CD4-positive, CD25-positive, alpha-beta regulatory T cell (primary cell): ENCODE results near the gene SLC30A9. TPM values are rescaled to one million over a fixed set of nuclear protein-coding genes. Genes with fewer than 3 reads are reported as not detected.

Source experiments
- ATAC-seq, 2 donors: fragments of 150-1000 bp; cut with Tn5 transposase; one replicate each; pipeline ENCODE4 v1.10.0; 2021; ENCODE audit warnings: low read depth in 2 of 2, moderate number of reproducible peaks in 2 of 2, moderate library complexity in 1 of 2
- DNase-seq, 3 donors: peaks; one replicate each; pipeline versions ENCODE4 v3.0.0 to v3.0.0-alpha.2; 2012 to 2022; ENCODE audit warnings: mixed read lengths in 1 of 3
- H3K27ac ChIP-seq: one replicate; pipeline ENCODE4 v1.7.0; 2013; ENCODE audit warnings: mild to moderate bottlenecking, low read length; ENCODE audit not compliant: insufficient read depth, poor library complexity, severe bottlenecking
- H3K27me3 ChIP-seq: one replicate; pipeline ENCODE4 v1.7.0; 2013; ENCODE audit warnings: low read length; ENCODE audit not compliant: control insufficient read depth, insufficient read depth
- H3K36me3 ChIP-seq: one replicate; pipeline ENCODE4 v1.7.0; 2013; ENCODE audit warnings: mild to moderate bottlenecking, low read length, moderate library complexity; ENCODE audit not compliant: control insufficient read depth, insufficient read depth
- H3K4me1 ChIP-seq: 2 replicates; pipeline ENCODE4 v1.7.0; 2013; ENCODE audit warnings: mild to moderate bottlenecking, low read length; ENCODE audit not compliant: insufficient read depth, control insufficient read depth, poor library complexity, severe bottlenecking
- H3K4me3 ChIP-seq: one replicate; pipeline ENCODE4 v1.7.0; 2013; ENCODE audit warnings: low read depth, mild to moderate bottlenecking, low read length, moderate library complexity
- H3K9me3 ChIP-seq, 2 experiments: 1 replicate in 1 of 2; 2 replicates in 1 of 2; pipeline ENCODE4 v1.7.0; 2013; ENCODE audit warnings: low read length in 2 of 2, mild to moderate bottlenecking in 1 of 2, moderate library complexity in 1 of 2; ENCODE audit not compliant: control insufficient read depth in 2 of 2
- H3K27ac Mint-ChIP-seq, 3 donors: one replicate each; pipeline ENCODE4 v1.8.0; 2020 to 2022; ENCODE audit warnings: mild to moderate bottlenecking in 3 of 3, mixed read lengths in 3 of 3, moderate library complexity in 2 of 3
- H3K27me3 Mint-ChIP-seq: one replicate; pipeline ENCODE4 v1.8.0; 2022; ENCODE audit warnings: mild to moderate bottlenecking, mixed read lengths
- H3K36me3 Mint-ChIP-seq: one replicate; pipeline ENCODE4 v1.8.0; 2020; ENCODE audit warnings: mixed read lengths
- H3K4me1 Mint-ChIP-seq, 4 donors: one replicate each; pipeline ENCODE4 v1.8.0; 2020 to 2022; ENCODE audit warnings: mixed read lengths in 4 of 4, mild to moderate bottlenecking in 1 of 4
- H3K4me3 Mint-ChIP-seq, 4 donors: one replicate each; pipeline ENCODE4 v1.8.0; 2020 to 2022; ENCODE audit warnings: mild to moderate bottlenecking in 4 of 4, mixed read lengths in 4 of 4, moderate library complexity in 3 of 4
- H3K9me3 Mint-ChIP-seq, 7 donors: one replicate each; pipeline ENCODE4 v1.8.0; 2020 to 2022; ENCODE audit warnings: mixed read lengths in 7 of 7, mild to moderate bottlenecking in 3 of 7, moderate library complexity in 2 of 7
- polyA plus RNA-seq, 4 donors: library from polyadenylated mRNA; unstranded; fragments of 300-500 nt; fragmentation: Illumina TruSeq; gene quantifications; one replicate each; pipeline ENCODE4 v1.2.3, GENCODE V29; 2021
- total RNA-seq: library from RNA; stranded (reverse); gene quantifications from one replicate; pipeline ENCODE4 v1.2.3, GENCODE V29; 2022

The SLC30A9 gene
- total and polyA plus RNA-seq, 5 donors from 2014 or later: 24.5 to 58.5 (median 44.7) TPM

DNA sequence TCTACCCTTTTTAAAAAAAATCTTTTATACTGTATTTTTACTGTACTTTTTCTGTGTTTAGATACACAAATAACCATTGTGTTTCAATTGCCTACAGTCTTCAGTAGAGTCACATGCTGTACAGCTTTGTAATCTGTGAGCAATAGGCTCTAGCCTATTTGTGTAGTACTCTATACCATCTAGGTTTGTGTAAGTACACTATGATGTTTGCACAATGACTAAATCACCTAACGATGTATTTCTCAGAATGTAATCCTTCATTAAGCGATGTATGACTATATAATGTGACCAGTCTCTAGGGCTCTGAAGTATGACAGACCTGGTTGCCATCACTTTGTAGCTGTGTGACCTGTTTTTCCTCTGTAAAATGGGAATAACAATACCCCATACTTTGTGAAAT lies 22.9 kb upstream of the SLC30A9 start:
- H3K27me3 Mint-ChIP-seq: no peaks in the 10 kb centered on the region
- H3K4me3 Mint-ChIP-seq: no peak overlapping the region
- DNase-seq: no peak
- no peaks in the 10 kb centered on the region for H3K36me3 ChIP-seq
- ATAC-seq: no peak
- peaks cover 0 to 11% of the 10 kb centered on the region in 2 experiments for H3K9me3 ChIP-seq
- no peaks in the 10 kb centered on the region for H3K4me1 ChIP-seq
- no peak overlapping the region for H3K27ac Mint-ChIP-seq
- H3K27me3 ChIP-seq: no peaks in the 10 kb centered on the region
- no peak overlapping the region for H3K27ac ChIP-seq
- H3K4me1 Mint-ChIP-seq: no peaks in the 10 kb centered on the region
- H3K36me3 Mint-ChIP-seq: no peaks in the 10 kb centered on the region
- no peak overlapping the region for H3K4me3 ChIP-seq
- H3K9me3 Mint-ChIP-seq: peaks cover 0 to 16% (median 4%) of the 10 kb centered on the region in 7 donors

DNA sequence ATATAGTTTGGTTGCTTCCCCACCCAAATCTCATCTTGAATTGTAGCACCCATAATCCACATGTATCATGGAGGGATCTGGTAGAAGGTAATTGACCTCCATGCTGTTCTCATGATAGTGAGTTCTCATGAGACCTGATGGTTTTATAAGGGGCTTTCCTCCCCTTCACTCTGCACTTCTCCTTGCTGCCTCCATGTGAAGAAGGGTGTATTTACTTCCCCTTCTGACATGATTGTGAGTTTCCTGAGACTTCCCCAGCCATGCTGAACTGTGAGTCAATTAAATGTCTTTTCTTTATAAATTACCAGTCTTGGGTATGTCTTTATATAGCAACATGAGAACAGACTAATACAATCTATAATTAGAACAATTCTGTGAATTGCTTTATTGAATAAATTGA lies 20.7 kb upstream of the SLC30A9 start:
- H3K36me3 ChIP-seq: no peaks in the 10 kb centered on the region
- peaks cover 0 to 11% of the 10 kb centered on the region in 2 experiments for H3K9me3 ChIP-seq
- no peak for ATAC-seq
- H3K4me1 ChIP-seq: no peaks in the 10 kb centered on the region
- H3K27ac ChIP-seq: no peak overlapping the region
- Mint-ChIP-seq H3K36me3 (no peaks in the 10 kb centered on the region), H3K4me1 (no peaks in the 10 kb centered on the region), H3K4me3 (no peak overlapping the region), H3K27ac (no peak overlapping the region), H3K27me3 (no peaks in the 10 kb centered on the region), H3K9me3 (peaks cover 0 to 16% (median 4%) of the 10 kb centered on the region in 7 donors)
- no peaks in the 10 kb centered on the region for H3K27me3 ChIP-seq
- no peak for DNase-seq
- H3K4me3 ChIP-seq: no peak overlapping the region

DNA sequence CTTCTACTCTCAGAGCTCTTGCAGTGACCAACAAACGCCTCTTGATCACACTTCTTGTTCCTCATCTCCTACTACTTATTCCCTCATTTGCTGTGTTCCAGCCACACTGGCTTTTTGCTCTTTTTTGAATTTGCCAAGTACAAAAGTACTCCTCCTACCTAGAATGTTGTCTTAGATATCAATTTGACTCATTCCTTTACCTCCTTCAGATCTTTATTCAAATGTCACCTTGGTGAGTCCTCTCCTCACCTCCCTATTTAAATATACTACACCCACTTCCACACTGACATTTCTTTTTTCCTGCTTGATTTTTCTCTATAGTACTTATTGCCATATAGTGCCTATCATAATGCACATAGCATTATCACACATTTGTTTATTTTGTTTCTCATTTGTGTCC lies 15.0 kb upstream of the SLC30A9 start:
- no peak for DNase-seq
- H3K27ac Mint-ChIP-seq: no peak overlapping the region
- Histone ChIP-seq H3K36me3 (no peaks in the 10 kb centered on the region), H3K27ac (no peak overlapping the region), H3K27me3 (no peaks in the 10 kb centered on the region), H3K4me3 (no peak overlapping the region), H3K4me1 (no peaks in the 10 kb centered on the region), H3K9me3 (no peaks in the 10 kb centered on the region)
- peaks cover 10% of the 10 kb centered on the region for H3K27me3 Mint-ChIP-seq
- peaks cover 0 to 4% (median 0%) of the 10 kb centered on the region in 7 donors for H3K9me3 Mint-ChIP-seq
- peaks cover 0 to 6% (median 0%) of the 10 kb centered on the region in 4 donors for H3K4me1 Mint-ChIP-seq
- ATAC-seq: no peak
- H3K36me3 Mint-ChIP-seq: no peaks in the 10 kb centered on the region
- H3K4me3 Mint-ChIP-seq: no peak overlapping the region

DNA sequence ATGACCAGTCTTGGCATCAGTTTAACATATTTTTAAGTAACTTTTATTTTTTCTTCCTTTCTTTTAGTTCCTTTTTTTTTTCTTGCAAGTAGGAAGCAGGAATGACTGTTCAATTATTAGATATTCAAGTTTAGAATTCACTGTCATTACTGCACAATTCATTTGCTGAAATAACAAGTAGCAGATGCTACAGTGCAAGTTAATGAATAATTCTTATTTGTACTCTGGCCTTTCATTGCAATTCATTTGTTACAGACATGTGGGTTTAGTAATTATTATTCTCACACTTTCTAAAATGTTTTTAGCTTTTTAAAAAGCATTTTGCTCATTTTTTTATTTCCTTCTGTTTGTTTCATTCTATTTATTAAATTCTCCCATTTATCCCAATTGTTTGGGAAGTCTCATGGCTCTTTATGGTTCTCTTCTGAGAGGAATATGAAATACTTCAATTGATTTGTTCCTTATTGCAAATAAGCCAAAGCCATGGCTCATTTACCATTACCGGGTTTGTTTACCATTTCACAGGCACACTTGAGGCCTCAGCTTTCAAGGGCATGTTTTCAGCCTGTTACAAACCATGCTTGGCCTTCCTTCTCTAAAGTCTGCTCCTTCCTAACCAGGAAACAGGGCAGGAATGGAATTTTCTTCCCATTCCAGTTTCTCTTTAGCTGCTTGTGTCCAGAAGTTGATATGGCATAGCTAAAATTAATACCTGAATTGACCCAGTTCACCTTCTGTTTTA lies 13.4 kb upstream of the SLC30A9 start:
- H3K9me3 ChIP-seq: no peaks in the 10 kb centered on the region
- no peak overlapping the region for H3K27ac ChIP-seq
- Mint-ChIP-seq H3K4me1 (peaks cover 0 to 6% (median 0%) of the 10 kb centered on the region in 4 donors), H3K9me3 (peaks cover 0 to 4% (median 0%) of the 10 kb centered on the region in 7 donors), H3K36me3 (no peaks in the 10 kb centered on the region), H3K27ac (no peak overlapping the region), H3K4me3 (no peak overlapping the region), H3K27me3 (peaks cover 10% of the 10 kb centered on the region)
- no peak for DNase-seq
- H3K27me3 ChIP-seq: no peaks in the 10 kb centered on the region
- no peak for ATAC-seq
- H3K4me3 ChIP-seq: no peak overlapping the region
- H3K36me3 ChIP-seq: no peaks in the 10 kb centered on the region
- no peaks in the 10 kb centered on the region for H3K4me1 ChIP-seq

DNA sequence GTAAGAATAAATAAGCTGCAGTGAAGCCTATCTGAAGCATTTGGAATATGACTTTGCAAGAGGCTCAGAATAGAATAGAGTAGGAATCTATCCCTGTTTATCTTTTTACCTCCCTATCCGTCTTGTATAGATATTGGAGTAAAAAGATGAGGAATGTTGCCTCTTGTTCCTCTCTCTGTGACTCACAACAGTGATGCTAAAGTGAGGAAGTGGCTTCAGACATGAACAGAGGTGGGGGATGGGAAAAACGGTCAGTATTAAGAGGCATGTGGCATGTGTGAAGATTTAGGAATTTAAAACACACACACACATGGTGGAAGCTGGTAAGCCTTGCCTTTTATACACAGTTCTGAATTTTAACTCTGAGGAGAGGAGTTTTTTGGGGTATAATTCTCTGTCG lies 12.6 kb upstream of the SLC30A9 start:
- Mint-ChIP-seq H3K4me1 (peaks cover 0 to 6% (median 0%) of the 10 kb centered on the region in 4 donors), H3K4me3 (no peak overlapping the region)

DNA sequence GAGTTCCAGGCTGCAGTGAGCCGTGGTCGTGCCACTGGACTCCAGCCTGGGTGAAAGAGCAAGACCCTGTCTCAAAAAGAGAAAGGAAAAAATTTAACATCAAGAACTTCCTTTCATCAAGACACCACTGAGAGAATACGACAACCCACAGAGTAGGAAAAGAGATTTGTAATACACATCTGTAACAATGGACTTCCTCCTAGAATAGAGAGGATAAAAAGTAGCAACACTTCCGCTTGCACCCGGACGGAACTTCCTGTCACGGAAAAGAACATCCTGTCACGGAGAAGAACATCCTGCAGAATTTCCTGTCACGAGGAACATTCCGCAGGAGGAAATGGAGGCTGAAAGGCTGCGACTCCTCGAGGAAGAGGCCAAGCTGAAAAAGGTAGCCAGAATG lies 8.9 kb upstream of the SLC30A9 start, which contains the start of gene DCAF4L1:
DCAF4L1 (plus strand) TSS at position 301 of the 400 bp plus-strand sequence; CDS start at position 338, 37 bp downstream.
- Histone ChIP-seq H3K36me3 (no peaks in the 10 kb centered on the region), H3K4me1 (no peaks in the 10 kb centered on the region), H3K4me3 (no peak within 1 kb of the TSS), H3K9me3 (no peaks in the 10 kb centered on the region), H3K27me3 (no peaks in the 10 kb centered on the region), H3K27ac (no peak within 1 kb of the TSS)
- peaks cover 4% of the 10 kb centered on the region for H3K27me3 Mint-ChIP-seq
- H3K4me1 Mint-ChIP-seq: peaks cover 0 to 4% (median 0%) of the 10 kb centered on the region in 4 donors
- H3K27ac Mint-ChIP-seq: peak within 1 kb of the TSS in 1 of 3 donors; percentile 90
- ATAC-seq: no peak
- no peaks in the 10 kb centered on the region for H3K9me3 Mint-ChIP-seq
- H3K36me3 Mint-ChIP-seq: no peaks in the 10 kb centered on the region
- no peak for DNase-seq
- H3K4me3 Mint-ChIP-seq: no peak within 1 kb of the TSS

More for the DNA sequence above, 12.6 kb upstream of the SLC30A9 start:
- Histone ChIP-seq H3K4me1 (no peaks in the 10 kb centered on the region), H3K9me3 (no peaks in the 10 kb centered on the region), H3K4me3 (no peak overlapping the region), H3K27me3 (no peaks in the 10 kb centered on the region), H3K27ac (no peak overlapping the region), H3K36me3 (no peaks in the 10 kb centered on the region)
- ATAC-seq: no peak
- Mint-ChIP-seq H3K9me3 (no peaks in the 10 kb centered on the region), H3K36me3 (no peaks in the 10 kb centered on the region), H3K27me3 (peaks cover 10% of the 10 kb centered on the region), H3K27ac (no peak overlapping the region)
- no peak for DNase-seq

DNA sequence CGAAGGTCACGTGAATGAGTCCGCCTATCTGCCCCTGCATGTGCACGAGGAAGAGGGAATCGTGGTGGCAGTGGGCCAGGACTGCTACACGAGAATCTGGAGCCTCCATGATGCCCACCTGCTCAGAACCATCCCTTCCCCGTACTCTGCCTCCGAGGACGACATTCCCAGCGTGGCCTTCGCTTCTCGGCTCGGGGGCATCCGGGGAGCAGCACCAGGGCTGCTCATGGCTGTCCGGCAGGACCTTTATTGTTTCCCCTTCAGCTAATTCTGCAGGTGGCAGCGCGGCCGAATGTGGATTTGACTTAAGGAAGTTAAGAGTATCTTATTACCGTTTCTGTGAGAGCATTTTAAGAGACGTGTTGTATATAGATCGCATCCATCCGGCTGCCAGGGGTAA lies 7.6 kb upstream of the SLC30A9 start:
- H3K9me3 ChIP-seq: no peaks in the 10 kb centered on the region
- Mint-ChIP-seq H3K27me3 (peaks cover 4% of the 10 kb centered on the region), H3K4me1 (peaks cover 0 to 4% (median 0%) of the 10 kb centered on the region in 4 donors), H3K27ac (no peak overlapping the region), H3K36me3 (no peaks in the 10 kb centered on the region), H3K9me3 (no peaks in the 10 kb centered on the region), H3K4me3 (no peak overlapping the region)
- no peaks in the 10 kb centered on the region for H3K4me1 ChIP-seq
- no peak overlapping the region for H3K27ac ChIP-seq
- ATAC-seq (no peak), DNase-seq (no peak)
- H3K27me3 ChIP-seq: no peaks in the 10 kb centered on the region
- no peak overlapping the region for H3K4me3 ChIP-seq
- H3K36me3 ChIP-seq: no peaks in the 10 kb centered on the region

DNA sequence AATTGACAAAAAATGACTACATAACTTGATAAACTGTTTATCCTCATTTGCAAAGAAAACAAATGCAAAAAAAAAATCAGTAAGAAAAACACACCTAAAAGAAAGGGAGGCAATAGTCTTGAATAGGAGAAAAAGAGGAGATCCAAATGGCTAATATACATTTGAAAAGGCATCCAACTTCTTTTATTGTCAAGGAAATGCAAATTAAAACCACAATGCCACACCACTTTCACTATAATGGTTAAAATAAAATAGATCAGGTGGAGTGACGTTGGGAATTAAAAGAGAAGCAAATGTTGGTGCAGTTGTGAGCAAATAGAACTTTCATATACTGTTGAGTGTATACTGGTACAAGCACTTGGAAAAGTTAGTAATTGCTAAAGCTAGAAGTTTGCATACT lies 5.2 kb upstream of the SLC30A9 start:
- H3K4me3 ChIP-seq: no peak overlapping the region
- ATAC-seq: no peak
- no peaks in the 10 kb centered on the region for H3K9me3 ChIP-seq
- H3K4me3 Mint-ChIP-seq: no peak overlapping the region
- H3K27ac ChIP-seq: no peak overlapping the region
- peaks cover 4 to 12% (median 7%) of the 10 kb centered on the region in 4 donors for H3K4me1 Mint-ChIP-seq
- no peaks in the 10 kb centered on the region for H3K36me3 ChIP-seq
- no peak for DNase-seq
- H3K27me3 ChIP-seq: no peaks in the 10 kb centered on the region
- H3K27me3 Mint-ChIP-seq: no peaks in the 10 kb centered on the region
- H3K4me1 ChIP-seq: no peaks in the 10 kb centered on the region
- H3K36me3 Mint-ChIP-seq: no peaks in the 10 kb centered on the region
- no peaks in the 10 kb centered on the region for H3K9me3 Mint-ChIP-seq
- H3K27ac Mint-ChIP-seq: no peak overlapping the region
